Body of pancreas (tissue), 4 donors: Measurements from ENCODE around the gene TPK1. TPM values are rescaled to one million over a fixed set of nuclear protein-coding genes. Genes with fewer than 3 reads are reported as not detected.
A peak's percentile ranks its signal among the peaks of the same experiment; 100 is the strongest.

ENCODE experiments used
- ATAC-seq: fragments of 150-250 bp; one replicate; pipeline ENCODE4 v1.9.1; 2016
- DNase-seq, 4 donors: peaks; one replicate each; pipeline ENCODE4 v3.0.0-alpha.2; 2019
- H3K27ac ChIP-seq, 4 donors: fragments of 200-600 bp; sonication (generic); 1 replicate in 3 of 4; 2 replicates in 1 of 4; pipeline versions ENCODE4 v1.5.1 to v1.6.1; 2016 to 2019; ENCODE audit warnings: mild to moderate bottlenecking in 1 of 4, mixed read lengths in 1 of 4, moderate library complexity in 1 of 4
- H3K27me3 ChIP-seq, 2 donors: fragments of 200-600 bp; sonication (generic); one replicate each; pipeline ENCODE4 v1.6.0; 2016; ENCODE audit warnings: mild to moderate bottlenecking in 1 of 2
- H3K36me3 ChIP-seq, 2 donors: fragments of 200-600 bp; sonication (generic); replicated peaks in 1 of 2; 2 replicates each; pipeline ENCODE4 v1.5.1; 2016; ENCODE audit warnings: low read depth in 2 of 2; ENCODE audit not compliant: insufficient read depth in 1 of 2
- H3K4me1 ChIP-seq: fragments of 200-600 bp; sonication (generic); one replicate; pipeline ENCODE4 v1.6.0; 2016
- H3K4me3 ChIP-seq, 2 donors: fragments of 200-600 bp; sonication (generic); 1 replicate in 1 of 2; 2 replicates in 1 of 2; pipeline ENCODE4 v1.5.1; 2016 to 2019
- H3K9me3 ChIP-seq, 3 donors: fragments of 200-600 bp; sonication (generic); 1 replicate in 2 of 3; 2 replicates in 1 of 3; pipeline ENCODE4 v1.5.1; 2016
- CTCF ChIP-seq, 7 experiments: fragments of 450-650 bp in 4 of 7; fragments of 200-600 bp in 3 of 7; sonication (generic) in 3 of 7; IDR thresholded peaks; one replicate each; pipeline ENCODE4 v1.5.1; 2016 to 2019; ENCODE audit warnings: antibody characterized with exemption in 7 of 7
- POLR2A ChIP-seq, 3 donors: fragments of 450-650 bp; IDR thresholded peaks; one replicate each; pipeline ENCODE4 v1.6.1; 2016; ENCODE audit warnings: antibody characterized with exemption in 3 of 3, mild to moderate bottlenecking in 2 of 3
- WGBS, 2 donors: methylation state at CpG; one replicate each; pipeline ENCODE4 v1.1.5; 2017; 5-methylcytosine and 5-hydroxymethylcytosine counted together
- intact Hi-C: fragments of 100-400 bp; cut with DNase I; formaldehyde crosslinking; loops from one replicate; pipeline ENCODE4 v1.15.1; 2023
- total RNA-seq, 2 donors: library from RNA; depleted of rRNA; stranded (reverse); fragments of >200 nt; gene quantifications; one replicate each; pipeline ENCODE4 v1.1.0, GENCODE V29; 2016

Gene TPK1
- total RNA-seq, 2 donors from 2014 or later: 0.66 to 1.3 TPM

- Histone ChIP-seq H3K36me3 (no peaks in the 10 kb centered on the region), H3K27ac (no peak overlapping the region), H3K27me3 (no peaks in the 10 kb centered on the region), H3K9me3 (no peaks in the 10 kb centered on the region), H3K4me1 (no peaks in the 10 kb centered on the region), H3K4me3 (no peak overlapping the region)
- WGBS, 2 donors: 80 to 81% methylated on average over 2 of the region's 2 CpGs
- ATAC-seq (no peak), DNase-seq (no peak)
- TF ChIP-seq CTCF (IDR thresholded peaks at IDR 0.05): no peak
- TF ChIP-seq POLR2A (IDR thresholded peaks at IDR 0.05): no peak
- intact Hi-C loops: no loop called here
Observed at GRCh38 chr7:144665689-144666381, 170.0 kb downstream of the TPK1 start.

- TF ChIP-seq POLR2A (IDR thresholded peaks at IDR 0.05) (no peak), CTCF (IDR thresholded peaks at IDR 0.05) (no peak)
- intact Hi-C loops: no loop called here
- Histone ChIP-seq H3K9me3 (no peaks in the 10 kb centered on the region), H3K4me3 (no peak overlapping the region), H3K27ac (no peak overlapping the region), H3K36me3 (no peaks in the 10 kb centered on the region), H3K27me3 (no peaks in the 10 kb centered on the region), H3K4me1 (no peaks in the 10 kb centered on the region)
- ATAC-seq (no peak), DNase-seq (no peak)
- 75 to 77% methylated on average over 9 of the region's 9 CpGs for WGBS, 2 donors
Observed at GRCh38 chr7:144659211-144659610, 176.6 kb downstream of the TPK1 start.

- TF ChIP-seq POLR2A (IDR thresholded peaks at IDR 0.05) (no peak), CTCF (IDR thresholded peaks at IDR 0.05) (no peak)
- Histone ChIP-seq H3K9me3 (no peaks in the 10 kb centered on the region), H3K27me3 (no peaks in the 10 kb centered on the region), H3K4me3 (no peak overlapping the region), H3K36me3 (no peaks in the 10 kb centered on the region), H3K4me1 (no peaks in the 10 kb centered on the region), H3K27ac (no peak overlapping the region)
- intact Hi-C loops: no loop called here
- ATAC-seq (no peak), DNase-seq (peak in 1 of 4 donors; percentile 8)
- WGBS, 2 donors: 62 to 64% methylated on average over 6 of the region's 6 CpGs
Observed at GRCh38 chr7:144656965-144657517, 178.8 kb downstream of the TPK1 start.

GRCh38 chr7:144653449-144653848 lies 182.4 kb downstream of the TPK1 start:
- H3K36me3 ChIP-seq: no peaks in the 10 kb centered on the region
- H3K9me3 ChIP-seq: no peaks in the 10 kb centered on the region
- intact Hi-C loops: no loop called here
- no peaks in the 10 kb centered on the region for H3K27me3 ChIP-seq
- TF ChIP-seq POLR2A (IDR thresholded peaks at IDR 0.05) (no peak), CTCF (IDR thresholded peaks at IDR 0.05) (no peak)
- no peak overlapping the region for H3K4me3 ChIP-seq
- no peaks in the 10 kb centered on the region for H3K4me1 ChIP-seq
- no peak for DNase-seq
- no peak for ATAC-seq
- WGBS, 2 donors: 64 to 71% methylated on average over 5 of the region's 5 CpGs
- no peak overlapping the region for H3K27ac ChIP-seq

- Histone ChIP-seq H3K36me3 (no peaks in the 10 kb centered on the region), H3K9me3 (no peaks in the 10 kb centered on the region), H3K27me3 (no peaks in the 10 kb centered on the region), H3K4me1 (no peaks in the 10 kb centered on the region), H3K27ac (no peak overlapping the region), H3K4me3 (no peak overlapping the region)
- 95 to 98% methylated on average over 8 to 20 of the region's 24 CpGs for WGBS, 2 donors
- DNase-seq (no peak), ATAC-seq (no peak)
- intact Hi-C loops: no loop called here
- TF ChIP-seq POLR2A (IDR thresholded peaks at IDR 0.05): no peak
Observed at GRCh38 chr7:144650439-144650838, 185.4 kb downstream of the TPK1 start.
